DMS153 (cell line): ENCODE measurements around the gene BFSP1.

ENCODE experiments used
- DNase-seq: peaks from one replicate; lab custom pipeline; 2025; lab: John Stamatoyannopoulos, UW

BFSP1 gene

GRCh38 chr20:17520583-17520982 is 10.6 kb downstream of the BFSP1 start:
- no peak for DNase-seq

GRCh38 chr20:17519606-17520285 is 11.4 kb downstream of the BFSP1 start:
- DNase-seq: no peak

GRCh38 chr20:17518339-17519052 is 12.7 kb downstream of the BFSP1 start:
- no peak for DNase-seq

- no peak for DNase-seq
Measured at GRCh38 chr20:17515053-17515452, 16.1 kb downstream of the BFSP1 start.

- DNase-seq: no peak
Measured at GRCh38 chr20:17513939-17514338, 17.2 kb downstream of the BFSP1 start.

GRCh38 chr20:17511401-17511800 is 19.8 kb downstream of the BFSP1 start:
- no peak for DNase-seq

GRCh38 chr20:17510548-17510947 is 20.6 kb downstream of the BFSP1 start:
- no peak for DNase-seq

- DNase-seq: no peak
Measured at GRCh38 chr20:17508756-17509155, 22.4 kb downstream of the BFSP1 start.

- DNase-seq: no peak
Measured at GRCh38 chr20:17507531-17507930, 23.6 kb downstream of the BFSP1 start.

GRCh38 chr20:17507032-17507431 is 24.1 kb downstream of the BFSP1 start:
- no peak for DNase-seq

- DNase-seq: no peak
Measured at GRCh38 chr20:17505636-17506517, 25.3 kb downstream of the BFSP1 start.

GRCh38 chr20:17504898-17505635 is 26.1 kb downstream of the BFSP1 start:
- DNase-seq: peak; percentile 30

- no peak for DNase-seq
Measured at GRCh38 chr20:17504066-17504897, 26.9 kb downstream of the BFSP1 start.

- no peak for DNase-seq
Measured at GRCh38 chr20:17503301-17504065, 27.7 kb downstream of the BFSP1 start.

GRCh38 chr20:17502105-17502504 is 29.1 kb downstream of the BFSP1 start:
- no peak for DNase-seq

- DNase-seq: no peak
Measured at GRCh38 chr20:17501701-17502100, 29.5 kb downstream of the BFSP1 start.

- DNase-seq: no peak
Measured at GRCh38 chr20:17500826-17501225, 30.4 kb downstream of the BFSP1 start.

GRCh38 chr20:17500271-17500670 is 30.9 kb downstream of the BFSP1 start:
- DNase-seq: no peak

- no peak for DNase-seq
Measured at GRCh38 chr20:17499041-17499440, 32.1 kb downstream of the BFSP1 start.

GRCh38 chr20:17498641-17499040 is 32.5 kb downstream of the BFSP1 start:
- DNase-seq: no peak
